ENCODE data around the gene LUZP1. TPM values are rescaled to one million over a fixed set of nuclear protein-coding genes. Genes with fewer than 3 reads are reported as not detected.

Gene LUZP1
- total RNA-seq, 1 experiment from 2014 or later: 22.4 TPM

DNA sequence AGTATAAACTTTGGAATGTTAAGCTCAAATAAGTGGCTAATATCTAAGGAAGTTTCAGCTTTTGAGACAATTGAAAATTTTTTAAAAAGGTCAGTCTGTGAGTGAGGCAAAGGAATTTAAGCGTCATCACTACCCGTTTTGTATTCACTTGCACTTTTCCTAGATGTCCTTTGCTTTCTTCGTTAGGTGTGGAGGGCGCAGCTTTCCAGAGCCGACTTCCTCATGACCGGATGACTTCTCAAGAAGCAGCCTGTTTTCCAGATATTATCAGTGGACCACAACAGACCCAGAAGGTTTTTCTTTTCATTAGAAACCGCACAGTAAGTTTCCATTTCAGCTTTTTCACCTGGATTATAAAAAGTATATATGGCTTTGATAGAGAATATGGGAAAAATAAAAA lies 118.5 kb downstream of the LUZP1 start:
- no TSS peak for BruUV-seq (replicated peaks)
- no peak for TF ChIP-seq CBX3 (IDR thresholded peaks at IDR 0.05; ENCODE audit: low read depth)
- TF ChIP-seq SIN3A (IDR thresholded peaks at IDR 0.05; ENCODE audit: low read depth): no peak
- no peak for TF ChIP-seq ELF1 (IDR thresholded peaks at IDR 0.05; ENCODE audit: borderline replicate concordance, low read depth)
- no peak for TF ChIP-seq CEBPB (IDR thresholded peaks at IDR 0.05; ENCODE audit: low read depth)
- TF ChIP-seq FOSL1 (IDR thresholded peaks at IDR 0.05; ENCODE audit: low read depth): no peak
- no peak for TF ChIP-seq SP1 (IDR thresholded peaks at IDR 0.05; ENCODE audit: low read depth)
- TF ChIP-seq ZFX (IDR thresholded peaks at IDR 0.05): no peak
- TF ChIP-seq, protein P1, sequence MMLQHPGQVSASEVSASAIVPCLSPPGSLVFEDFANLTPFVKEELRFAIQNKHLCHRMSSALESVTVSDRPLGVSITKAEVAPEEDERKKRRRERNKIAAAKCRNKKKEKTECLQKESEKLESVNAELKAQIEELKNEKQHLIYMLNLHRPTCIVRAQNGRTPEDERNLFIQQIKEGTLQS (IDR thresholded peaks at IDR 0.05): no peak
- no peak for TF ChIP-seq ZNF274 (IDR thresholded peaks at IDR 0.05; ENCODE audit: low read depth, low read length)
- no peak for TF ChIP-seq JUND (IDR thresholded peaks at IDR 0.05)
- TF ChIP-seq, protein P2, sequence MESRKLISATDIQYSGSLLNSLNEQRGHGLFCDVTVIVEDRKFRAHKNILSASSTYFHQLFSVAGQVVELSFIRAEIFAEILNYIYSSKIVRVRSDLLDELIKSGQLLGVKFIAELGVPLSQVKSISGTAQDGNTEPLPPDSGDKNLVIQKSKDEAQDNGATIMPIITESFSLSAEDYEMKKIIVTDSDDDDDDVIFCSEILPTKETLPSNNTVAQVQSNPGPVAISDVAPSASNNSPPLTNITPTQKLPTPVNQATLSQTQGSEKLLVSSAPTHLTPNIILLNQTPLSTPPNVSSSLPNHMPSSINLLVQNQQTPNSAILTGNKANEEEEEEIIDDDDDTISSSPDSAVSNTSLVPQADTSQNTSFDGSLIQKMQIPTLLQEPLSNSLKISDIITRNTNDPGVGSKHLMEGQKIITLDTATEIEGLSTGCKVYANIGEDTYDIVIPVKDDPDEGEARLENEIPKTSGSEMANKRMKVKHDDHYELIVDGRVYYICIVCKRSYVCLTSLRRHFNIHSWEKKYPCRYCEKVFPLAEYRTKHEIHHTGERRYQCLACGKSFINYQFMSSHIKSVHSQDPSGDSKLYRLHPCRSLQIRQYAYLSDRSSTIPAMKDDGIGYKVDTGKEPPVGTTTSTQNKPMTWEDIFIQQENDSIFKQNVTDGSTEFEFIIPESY (IDR thresholded peaks at IDR 0.05; ENCODE audit: extremely low read depth, insufficient replicate concordance, low read length): no peak
- TF ChIP-seq RAD21 (IDR thresholded peaks at IDR 0.05; ENCODE audit: low read depth): no peak
- CTCF ChIA-PET: no interaction called here
- Histone ChIP-seq H3K9me3 (ENCODE audit: control insufficient read depth in 1 of 2, insufficient read depth in 1 of 2, low read depth in 1 of 2, low read length in 2 of 2) (no peaks in the 10 kb centered on the region), H2AFZ (ENCODE audit: low read depth, low read length, poor library complexity, severe bottlenecking) (no peak overlapping the region), H3K9me2 (ENCODE audit: insufficient read depth) (no peaks in the 10 kb centered on the region), H3K4me1 (ENCODE audit: control insufficient read depth in 1 of 2, insufficient read depth in 2 of 2, low read length in 2 of 2) (no peaks in the 10 kb centered on the region), H4K20me1 (ENCODE audit: insufficient read depth) (peaks cover 7% of the 10 kb centered on the region; the same call in 1 of the 2 replicates), H3K9ac (ENCODE audit: low read length) (no peak overlapping the region), H3K27me3 (ENCODE audit: insufficient read depth, low read length) (no peaks in the 10 kb centered on the region), H3K27ac (ENCODE audit: low read depth, low read length) (no peak overlapping the region), H3K4me3 (replicated peaks in 1 of 2; ENCODE audit: low read depth in 1 of 2, low read length in 2 of 2) (no peak overlapping the region), H3K4me2 (ENCODE audit: low read length) (no peak overlapping the region), H3K79me2 (ENCODE audit: insufficient read depth, low read length) (peaks cover 95% of the 10 kb centered on the region), H3K36me3 (ENCODE audit: control insufficient read depth in 1 of 2, insufficient read depth in 2 of 2, low read length in 2 of 2) (peaks cover 11 to 16% of the 10 kb centered on the region in 2 experiments; a peak in 3 of 4 replicates)
- RAD21 ChIA-PET (ENCODE audit: low non-redundant PET in 1 of 2, low total read pairs in 2 of 2, uncharacterized antibody in 2 of 2, unreplicated experiment in 2 of 2): no interaction called here
- no peak for ATAC-seq
- intact Hi-C loops (cut with micrococcal nuclease): no loop called here
- DNase-seq (ENCODE audit: low read depth, low spot score): no peak
- POLR2A ChIA-PET: no interaction called here
